ENCODE results near the gene ELN.
"Not testable (repeated sequence)": the region's sequence is repeated elsewhere in the genome, so short reads cannot be mapped to it uniquely, and the experiment has no call there.

Gene ELN

DNA sequence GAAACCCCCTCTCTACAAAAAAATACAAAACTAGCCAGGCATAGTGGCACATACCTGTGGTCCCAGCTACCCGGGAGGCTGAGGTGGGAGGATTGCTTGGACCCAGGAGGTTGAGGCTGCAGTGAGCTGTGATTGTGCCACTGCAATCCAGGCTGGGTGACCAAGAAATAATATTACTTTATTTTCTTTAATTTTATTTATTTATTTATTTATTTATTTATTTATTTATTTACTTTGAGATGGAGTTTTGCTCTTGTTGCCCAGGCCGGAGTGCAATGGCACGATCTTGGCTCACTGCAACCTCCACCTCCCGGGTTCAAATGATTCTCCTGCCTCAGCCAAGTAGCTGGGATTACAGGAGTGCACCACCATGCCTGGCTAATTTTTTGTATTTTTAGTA, 16.6 kb upstream of the ELN start:
- H3K36me3 ChIP-seq (ENCODE audit: control insufficient read depth in 2 of 2, insufficient read depth in 2 of 2, low read length in 2 of 2); H3K27me3 ChIP-seq (ENCODE audit: control insufficient read depth in 2 of 2, insufficient read depth in 2 of 2, low read length in 2 of 2); H3K9me3 ChIP-seq (ENCODE audit: control insufficient read depth in 2 of 2, low read length in 2 of 2); H3K27ac ChIP-seq (ENCODE audit: low read depth in 2 of 2, low read length in 2 of 2); H3K9ac ChIP-seq (ENCODE audit: low read depth in 1 of 2, low read length in 2 of 2); H3K4me3 ChIP-seq (ENCODE audit: low read length in 2 of 2); H3K4me1 ChIP-seq (ENCODE audit: control insufficient read depth in 2 of 2, insufficient read depth in 2 of 2, low read length in 2 of 2): not testable (repeated sequence)

DNA sequence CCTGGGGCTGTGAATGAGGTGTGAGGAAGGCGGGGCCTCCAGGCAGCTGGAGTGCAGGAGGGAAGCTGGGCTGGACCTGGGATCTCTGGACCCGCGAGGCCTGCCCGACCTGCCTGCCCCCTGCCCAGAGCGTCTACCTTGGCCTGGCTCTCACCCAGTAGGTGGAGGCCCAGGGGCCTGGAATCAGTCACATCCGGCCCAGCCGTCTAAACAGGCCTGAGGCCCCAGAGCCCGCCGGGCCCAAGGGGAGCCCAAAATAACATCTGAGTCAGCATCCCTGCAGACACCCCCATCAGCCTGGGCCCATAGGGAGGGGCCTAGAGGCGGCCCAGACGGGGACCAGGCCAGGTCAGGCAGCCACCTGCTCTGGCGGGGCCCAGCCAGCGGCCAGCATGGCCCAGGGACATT, 15.1 kb upstream of the ELN start:
- Histone ChIP-seq H3K36me3 (ENCODE audit: control insufficient read depth in 2 of 2, insufficient read depth in 2 of 2, low read length in 2 of 2) (no peaks in the 10 kb centered on the region), H3K9me3 (ENCODE audit: control insufficient read depth in 2 of 2, low read length in 2 of 2) (no peaks in the 10 kb centered on the region), H3K4me3 (ENCODE audit: low read length in 2 of 2) (no peak overlapping the region), H3K27me3 (ENCODE audit: control insufficient read depth in 2 of 2, insufficient read depth in 2 of 2, low read length in 2 of 2) (no peaks in the 10 kb centered on the region), H3K9ac (ENCODE audit: low read depth in 1 of 2, low read length in 2 of 2) (no peak overlapping the region), H3K27ac (ENCODE audit: low read depth in 2 of 2, low read length in 2 of 2) (no peak overlapping the region), H3K4me1 (ENCODE audit: control insufficient read depth in 2 of 2, insufficient read depth in 2 of 2, low read length in 2 of 2) (peaks cover 0 to 3% of the 10 kb centered on the region in 2 donors)

DNA sequence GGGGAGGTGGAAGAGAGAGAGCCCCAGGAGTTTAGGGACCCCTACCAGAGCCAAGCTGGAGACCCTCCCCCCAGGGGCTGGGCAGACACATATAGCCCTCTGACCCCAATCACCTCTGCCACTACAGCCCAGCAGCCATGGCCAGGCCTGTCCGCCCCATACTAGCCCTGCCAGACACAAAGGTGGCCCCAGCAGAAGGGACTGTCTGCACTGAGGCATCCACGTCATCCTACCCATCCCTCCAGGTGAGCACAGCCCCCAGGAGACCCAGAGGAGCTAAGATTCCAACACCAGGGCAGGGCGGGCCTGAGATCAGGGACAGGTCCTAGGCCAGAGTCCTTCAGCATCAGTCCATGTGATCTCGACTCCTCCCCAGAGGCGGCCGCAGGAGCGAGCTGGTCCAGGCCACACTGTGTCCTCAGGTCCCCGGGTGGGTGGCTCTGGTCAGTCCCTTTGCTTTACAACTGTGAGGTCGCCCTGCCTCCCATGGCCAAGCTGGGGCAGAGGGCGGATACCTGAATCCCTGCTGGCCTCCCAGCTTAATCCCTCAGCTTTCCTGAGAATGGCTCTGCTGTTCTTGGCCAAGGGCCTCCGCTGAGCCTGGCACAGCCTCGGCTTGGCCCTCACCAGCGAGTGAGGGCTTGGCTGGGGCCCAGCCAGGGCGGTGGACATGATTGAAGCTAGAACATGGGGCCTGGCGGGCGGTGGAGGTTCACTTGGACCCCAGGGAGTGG, 14.3 kb upstream of the ELN start:
- Histone ChIP-seq H3K4me1 (ENCODE audit: control insufficient read depth in 2 of 2, insufficient read depth in 2 of 2, low read length in 2 of 2) (peaks cover 0 to 3% of the 10 kb centered on the region in 2 donors), H3K9ac (ENCODE audit: low read depth in 1 of 2, low read length in 2 of 2) (no peak overlapping the region)

DNA sequence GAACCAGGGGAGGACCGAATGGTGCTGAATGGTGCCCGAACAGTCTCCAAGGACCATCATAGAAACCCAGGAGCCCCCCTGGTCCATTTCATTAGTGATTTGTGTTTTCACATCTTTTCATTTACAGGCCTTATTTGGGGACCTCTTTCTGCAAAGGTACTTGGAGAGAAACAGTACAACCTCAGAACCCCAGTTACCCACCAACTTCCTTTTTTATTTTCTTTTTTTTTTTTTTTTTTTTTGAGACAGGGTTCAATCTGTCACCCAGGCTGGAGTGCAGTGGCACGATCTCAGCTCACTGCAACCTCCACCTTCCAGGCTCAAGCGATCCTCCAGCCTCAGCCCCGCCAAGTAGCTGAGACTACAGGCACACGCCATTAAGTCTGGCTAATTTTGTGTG, 13.0 kb upstream of the ELN start:
- H3K27ac ChIP-seq (ENCODE audit: low read depth in 2 of 2, low read length in 2 of 2): no peak overlapping the region
- no peak overlapping the region for H3K9ac ChIP-seq (ENCODE audit: low read depth in 1 of 2, low read length in 2 of 2)
- H3K36me3 ChIP-seq (ENCODE audit: control insufficient read depth in 2 of 2, insufficient read depth in 2 of 2, low read length in 2 of 2): no peaks in the 10 kb centered on the region
- no peaks in the 10 kb centered on the region for H3K9me3 ChIP-seq (ENCODE audit: control insufficient read depth in 2 of 2, low read length in 2 of 2)
- no peak overlapping the region for H3K4me3 ChIP-seq (ENCODE audit: low read length in 2 of 2)
- H3K27me3 ChIP-seq (ENCODE audit: control insufficient read depth in 2 of 2, insufficient read depth in 2 of 2, low read length in 2 of 2): no peaks in the 10 kb centered on the region
- H3K4me1 ChIP-seq (ENCODE audit: control insufficient read depth in 2 of 2, insufficient read depth in 2 of 2, low read length in 2 of 2): peaks cover 0 to 3% of the 10 kb centered on the region in 2 donors

More for the DNA sequence above, 14.3 kb upstream of the ELN start:
- Histone ChIP-seq H3K27ac (ENCODE audit: low read depth in 2 of 2, low read length in 2 of 2) (no peak overlapping the region), H3K9me3 (ENCODE audit: control insufficient read depth in 2 of 2, low read length in 2 of 2) (no peaks in the 10 kb centered on the region), H3K4me3 (ENCODE audit: low read length in 2 of 2) (no peak overlapping the region), H3K36me3 (ENCODE audit: control insufficient read depth in 2 of 2, insufficient read depth in 2 of 2, low read length in 2 of 2) (no peaks in the 10 kb centered on the region), H3K27me3 (ENCODE audit: control insufficient read depth in 2 of 2, insufficient read depth in 2 of 2, low read length in 2 of 2) (no peaks in the 10 kb centered on the region)

DNA sequence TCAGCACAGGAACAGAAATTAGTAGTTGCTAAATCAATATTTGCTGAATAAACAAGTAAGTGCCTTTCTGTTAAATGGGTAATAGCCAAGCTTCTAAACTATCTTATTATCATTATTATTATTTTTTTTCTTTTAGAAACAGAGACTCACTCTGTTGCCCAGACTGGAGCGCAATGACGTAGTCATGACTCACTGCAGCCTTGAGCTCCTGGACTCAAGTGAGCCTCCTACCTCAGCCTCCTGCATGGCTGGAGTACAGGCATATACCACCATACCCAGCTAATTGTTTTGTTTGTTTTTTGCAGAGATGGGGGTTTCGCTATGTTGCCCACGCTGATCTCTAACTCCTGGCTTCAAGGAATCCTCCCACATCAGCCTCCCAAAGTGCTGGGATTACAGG, 12.3 kb upstream of the ELN start:
- no peaks in the 10 kb centered on the region for H3K9me3 ChIP-seq (ENCODE audit: control insufficient read depth in 2 of 2, low read length in 2 of 2)

DNA sequence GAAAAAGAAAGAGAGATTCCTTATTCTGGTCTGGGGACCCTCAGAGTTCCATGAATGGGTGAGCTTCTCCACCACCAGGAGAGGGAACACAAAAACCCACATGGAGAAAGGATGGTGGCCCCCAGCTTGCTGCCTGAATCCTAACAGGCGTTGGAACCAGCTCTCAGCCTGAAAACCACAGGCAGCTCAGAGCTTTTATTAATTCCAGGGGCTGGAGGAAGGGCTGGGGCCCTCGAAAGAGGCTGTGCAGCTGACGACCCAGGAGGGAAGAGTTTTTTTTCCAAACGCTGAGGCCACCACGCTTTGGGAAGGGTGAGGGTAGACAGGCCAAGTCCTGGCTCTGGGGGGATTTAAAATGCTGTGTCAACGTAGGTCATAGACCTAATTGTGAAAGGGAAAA, 10.8 kb upstream of the ELN start:
- Histone ChIP-seq H3K27ac (ENCODE audit: low read depth in 2 of 2, low read length in 2 of 2) (no peak overlapping the region), H3K27me3 (ENCODE audit: control insufficient read depth in 2 of 2, insufficient read depth in 2 of 2, low read length in 2 of 2) (no peaks in the 10 kb centered on the region)

More for the DNA sequence above, 12.3 kb upstream of the ELN start:
- Histone ChIP-seq H3K4me1 (ENCODE audit: control insufficient read depth in 2 of 2, insufficient read depth in 2 of 2, low read length in 2 of 2) (peaks cover 0 to 3% of the 10 kb centered on the region in 2 donors), H3K27ac (ENCODE audit: low read depth in 2 of 2, low read length in 2 of 2) (no peak overlapping the region), H3K9ac (ENCODE audit: low read depth in 1 of 2, low read length in 2 of 2) (no peak overlapping the region), H3K36me3 (ENCODE audit: control insufficient read depth in 2 of 2, insufficient read depth in 2 of 2, low read length in 2 of 2) (no peaks in the 10 kb centered on the region), H3K4me3 (ENCODE audit: low read length in 2 of 2) (no peak overlapping the region), H3K27me3 (ENCODE audit: control insufficient read depth in 2 of 2, insufficient read depth in 2 of 2, low read length in 2 of 2) (no peaks in the 10 kb centered on the region)

DNA sequence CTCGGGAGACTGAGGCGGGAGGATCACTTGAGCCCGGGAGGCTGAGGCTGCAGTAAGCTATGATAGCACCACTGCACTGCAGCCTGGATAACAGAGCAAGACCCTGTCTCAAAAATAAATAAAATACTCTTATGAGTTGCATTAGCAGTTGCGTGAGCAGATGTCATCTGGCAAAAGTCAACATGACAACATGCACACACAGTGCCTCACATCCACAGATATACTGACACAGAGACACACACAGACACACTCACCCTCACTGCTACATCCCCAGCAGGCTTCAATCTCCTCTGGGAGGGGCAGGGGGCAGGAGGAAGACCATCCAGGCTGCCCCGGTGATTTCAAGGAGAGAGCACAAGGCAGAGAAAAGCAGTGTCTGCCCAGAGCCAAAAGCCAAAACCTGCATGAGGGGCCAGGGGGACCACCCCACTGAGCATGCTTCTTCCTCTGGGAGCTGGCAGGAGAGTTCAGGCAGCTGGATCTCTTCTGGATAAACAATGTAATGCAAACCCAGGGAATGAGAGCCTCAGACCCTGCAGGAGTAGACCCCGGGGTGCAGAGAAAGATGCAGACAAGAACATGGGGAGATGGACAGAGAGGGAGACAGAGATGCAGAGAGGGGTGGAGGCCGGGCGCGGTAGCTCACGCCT, 9.6 kb upstream of the ELN start:
- no peak overlapping the region for H3K4me3 ChIP-seq (ENCODE audit: low read length in 2 of 2)
- no peaks in the 10 kb centered on the region for H3K27me3 ChIP-seq (ENCODE audit: control insufficient read depth in 2 of 2, insufficient read depth in 2 of 2, low read length in 2 of 2)
- no peak overlapping the region for H3K27ac ChIP-seq (ENCODE audit: low read depth in 2 of 2, low read length in 2 of 2)
- peaks cover 3 to 8% of the 10 kb centered on the region in 2 donors for H3K4me1 ChIP-seq (ENCODE audit: control insufficient read depth in 2 of 2, insufficient read depth in 2 of 2, low read length in 2 of 2)
- H3K9me3 ChIP-seq (ENCODE audit: control insufficient read depth in 2 of 2, low read length in 2 of 2): no peaks in the 10 kb centered on the region
- no peak overlapping the region for H3K9ac ChIP-seq (ENCODE audit: low read depth in 1 of 2, low read length in 2 of 2)
- H3K36me3 ChIP-seq (ENCODE audit: control insufficient read depth in 2 of 2, insufficient read depth in 2 of 2, low read length in 2 of 2): no peaks in the 10 kb centered on the region

More for the DNA sequence above, 10.8 kb upstream of the ELN start:
- H3K9ac ChIP-seq (ENCODE audit: low read depth in 1 of 2, low read length in 2 of 2): no peak overlapping the region
- no peaks in the 10 kb centered on the region for H3K9me3 ChIP-seq (ENCODE audit: control insufficient read depth in 2 of 2, low read length in 2 of 2)
- peaks cover 0 to 3% of the 10 kb centered on the region in 2 donors for H3K4me1 ChIP-seq (ENCODE audit: control insufficient read depth in 2 of 2, insufficient read depth in 2 of 2, low read length in 2 of 2)
- H3K4me3 ChIP-seq (ENCODE audit: low read length in 2 of 2): no peak overlapping the region
- H3K36me3 ChIP-seq (ENCODE audit: control insufficient read depth in 2 of 2, insufficient read depth in 2 of 2, low read length in 2 of 2): no peaks in the 10 kb centered on the region

DNA sequence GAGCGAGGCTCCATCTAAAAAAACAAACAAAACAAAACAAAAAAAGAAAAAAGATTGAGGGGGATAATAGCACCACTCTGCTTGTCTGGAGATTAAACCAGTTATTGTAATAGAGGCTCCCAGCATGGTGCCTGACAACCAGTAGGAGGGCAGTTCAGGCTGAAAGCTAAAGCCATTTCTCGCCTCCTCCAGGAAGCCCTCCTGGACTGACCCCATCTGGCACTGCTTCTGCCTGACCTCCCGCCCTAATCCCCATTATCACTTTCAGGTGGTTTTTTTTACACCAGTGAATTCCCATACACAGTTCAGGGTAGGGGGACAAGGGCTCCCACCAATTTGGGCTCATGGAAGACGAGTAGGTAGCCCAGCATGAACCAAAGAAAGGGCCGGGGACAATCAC, 8.8 kb upstream of the ELN start:
- no peak overlapping the region for H3K27ac ChIP-seq (ENCODE audit: low read depth in 2 of 2, low read length in 2 of 2)
- H3K4me3 ChIP-seq (ENCODE audit: low read length in 2 of 2): no peak overlapping the region
- no peaks in the 10 kb centered on the region for H3K36me3 ChIP-seq (ENCODE audit: control insufficient read depth in 2 of 2, insufficient read depth in 2 of 2, low read length in 2 of 2)
- H3K9me3 ChIP-seq (ENCODE audit: control insufficient read depth in 2 of 2, low read length in 2 of 2): no peaks in the 10 kb centered on the region
- H3K27me3 ChIP-seq (ENCODE audit: control insufficient read depth in 2 of 2, insufficient read depth in 2 of 2, low read length in 2 of 2): no peaks in the 10 kb centered on the region
- peaks cover 0 to 10% of the 10 kb centered on the region in 2 donors for H3K4me1 ChIP-seq (ENCODE audit: control insufficient read depth in 2 of 2, insufficient read depth in 2 of 2, low read length in 2 of 2)
- no peak overlapping the region for H3K9ac ChIP-seq (ENCODE audit: low read depth in 1 of 2, low read length in 2 of 2)

DNA sequence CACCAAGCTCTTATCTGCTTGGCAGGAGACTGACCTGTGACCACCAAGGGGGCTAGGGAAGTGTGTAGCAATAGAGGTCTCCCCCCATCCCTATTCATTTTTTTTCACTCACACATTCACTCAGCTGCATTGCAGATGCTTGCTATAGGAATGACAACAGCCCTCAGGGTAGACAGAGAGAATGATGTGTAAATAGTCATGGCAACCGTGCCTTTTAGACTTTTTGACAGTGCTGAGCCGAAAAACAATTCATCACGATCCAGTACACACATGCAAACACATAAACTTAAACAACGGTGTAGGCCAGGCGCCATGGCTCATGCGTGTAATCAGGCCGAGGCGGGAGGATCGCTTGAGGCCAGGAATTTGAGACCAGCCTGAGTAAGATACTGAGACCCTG, 7.6 kb upstream of the ELN start:
- no peaks in the 10 kb centered on the region for H3K36me3 ChIP-seq (ENCODE audit: control insufficient read depth in 2 of 2, insufficient read depth in 2 of 2, low read length in 2 of 2)
- no peaks in the 10 kb centered on the region for H3K27me3 ChIP-seq (ENCODE audit: control insufficient read depth in 2 of 2, insufficient read depth in 2 of 2, low read length in 2 of 2)
- H3K27ac ChIP-seq (ENCODE audit: low read depth in 2 of 2, low read length in 2 of 2): no peak overlapping the region
- no peak overlapping the region for H3K9ac ChIP-seq (ENCODE audit: low read depth in 1 of 2, low read length in 2 of 2)
- H3K4me3 ChIP-seq (ENCODE audit: low read length in 2 of 2): no peak overlapping the region
- peaks cover 0 to 10% of the 10 kb centered on the region in 2 donors for H3K4me1 ChIP-seq (ENCODE audit: control insufficient read depth in 2 of 2, insufficient read depth in 2 of 2, low read length in 2 of 2)
- H3K9me3 ChIP-seq (ENCODE audit: control insufficient read depth in 2 of 2, low read length in 2 of 2): no peaks in the 10 kb centered on the region

DNA sequence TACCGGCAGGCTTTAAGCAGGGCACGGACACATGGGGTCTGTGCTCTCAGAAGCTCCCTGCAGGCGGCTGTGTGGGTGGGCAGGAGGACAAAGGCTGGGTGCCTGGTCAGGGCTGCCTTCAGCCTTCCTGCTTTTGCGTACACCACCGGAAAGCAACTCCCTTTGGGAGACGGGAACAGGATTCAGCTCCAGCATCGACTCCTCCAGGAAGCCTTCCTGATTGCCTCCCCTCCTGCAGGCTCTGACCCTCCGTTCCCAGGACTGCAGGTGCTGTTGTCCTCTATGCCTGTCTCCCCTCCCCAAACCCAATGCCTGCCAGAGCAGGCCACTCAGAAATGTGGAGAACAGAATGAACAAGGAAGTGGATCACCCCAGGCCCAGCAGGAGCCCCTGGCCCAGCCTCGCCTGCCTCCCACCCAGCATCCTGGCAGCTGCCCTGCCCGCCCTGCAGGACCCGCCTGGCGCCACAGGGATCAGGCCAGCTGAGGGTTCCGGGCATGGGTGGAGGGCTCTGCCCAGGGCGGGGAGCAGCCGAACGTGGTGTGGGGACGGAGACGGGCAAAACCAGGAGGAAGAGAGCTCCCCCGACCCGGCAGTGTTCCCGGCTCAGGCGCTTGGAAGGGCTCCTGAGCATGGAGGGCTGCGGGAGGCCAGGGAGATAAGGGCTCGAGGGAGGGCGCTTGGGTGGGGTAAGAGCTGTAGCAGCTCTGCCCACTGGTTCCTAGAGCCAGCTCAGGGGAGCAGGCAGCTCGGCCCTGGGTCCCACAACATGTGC, 6.2 kb upstream of the ELN start:
- H3K27ac ChIP-seq (ENCODE audit: low read depth in 2 of 2, low read length in 2 of 2): no peak overlapping the region
- H3K4me3 ChIP-seq (ENCODE audit: low read length in 2 of 2): no peak overlapping the region
- no peak overlapping the region for H3K9ac ChIP-seq (ENCODE audit: low read depth in 1 of 2, low read length in 2 of 2)
- H3K27me3 ChIP-seq (ENCODE audit: control insufficient read depth in 2 of 2, insufficient read depth in 2 of 2, low read length in 2 of 2): peaks cover 0 to 2% of the 10 kb centered on the region in 2 donors
- H3K9me3 ChIP-seq (ENCODE audit: control insufficient read depth in 2 of 2, low read length in 2 of 2): no peaks in the 10 kb centered on the region
- no peaks in the 10 kb centered on the region for H3K36me3 ChIP-seq (ENCODE audit: control insufficient read depth in 2 of 2, insufficient read depth in 2 of 2, low read length in 2 of 2)
- peaks cover 2 to 13% of the 10 kb centered on the region in 2 donors for H3K4me1 ChIP-seq (ENCODE audit: control insufficient read depth in 2 of 2, insufficient read depth in 2 of 2, low read length in 2 of 2)
